Neuronal stem cell (in vitro differentiated cells): Measurements from ENCODE around the gene KCNIP4.

Source experiments
- DNase-seq: peaks from one replicate; pipeline ENCODE4 v3.0.0-alpha.2; 2013; ENCODE audit warnings: low spot score
- H2AFZ ChIP-seq: one replicate; pipeline ENCODE4 v1.6.1; 2013; ENCODE audit warnings: mild to moderate bottlenecking, low read length, inconsistent platforms
- H2AK5ac ChIP-seq: 2 replicates; pipeline ENCODE4 v1.6.1; 2013; ENCODE audit warnings: low read depth, mild to moderate bottlenecking, inconsistent platforms, low read length, moderate library complexity, mixed read lengths
- H2BK120ac ChIP-seq: 2 replicates; pipeline ENCODE4 v1.6.1; 2013; ENCODE audit warnings: low read depth, mild to moderate bottlenecking, inconsistent platforms, low read length, moderate library complexity, mixed read lengths
- H2BK12ac ChIP-seq: one replicate; pipeline ENCODE4 v1.6.1; 2013; ENCODE audit warnings: low read length, inconsistent platforms
- H2BK15ac ChIP-seq: 2 replicates; pipeline ENCODE4 v1.6.1; 2013; ENCODE audit warnings: mild to moderate bottlenecking, low read length, inconsistent platforms, mixed read lengths
- H2BK5ac ChIP-seq: one replicate; pipeline ENCODE4 v1.6.1; 2013; ENCODE audit warnings: inconsistent platforms, mild to moderate bottlenecking, low read length, moderate library complexity
- H3K14ac ChIP-seq: one replicate; pipeline ENCODE4 v1.6.1; 2013; ENCODE audit warnings: low read length, inconsistent platforms
- H3K18ac ChIP-seq: 2 replicates; pipeline ENCODE4 v1.6.1; 2013; ENCODE audit warnings: low read length, inconsistent platforms
- H3K23ac ChIP-seq: 2 replicates; pipeline ENCODE4 v1.6.1; 2013; ENCODE audit warnings: low read depth, mild to moderate bottlenecking, mixed read lengths, low read length, inconsistent platforms; ENCODE audit not compliant: poor library complexity
- H3K27ac ChIP-seq: replicated peaks from 3 replicates; pipeline ENCODE4 v1.5.1; 2013; ENCODE audit warnings: low read length, inconsistent platforms
- H3K27me3 ChIP-seq, 3 experiments: 2 replicates each; pipeline ENCODE4 v1.6.1; 2013; ENCODE audit warnings: low read length in 3 of 3, mild to moderate bottlenecking in 2 of 3, inconsistent platforms in 1 of 3, low read depth in 1 of 3, mixed read lengths in 1 of 3, moderate library complexity in 1 of 3; ENCODE audit not compliant: control insufficient read depth in 3 of 3, insufficient read depth in 3 of 3
- H3K36me3 ChIP-seq, 2 donors: replicated peaks in 1 of 2; 2 replicates each; pipeline ENCODE4 v1.6.1; 2013; ENCODE audit warnings: low read length in 2 of 2; ENCODE audit not compliant: control insufficient read depth in 2 of 2, insufficient read depth in 2 of 2
- H3K4ac ChIP-seq: 2 replicates; pipeline ENCODE4 v1.6.1; 2013; ENCODE audit warnings: inconsistent platforms, mild to moderate bottlenecking, low read length, moderate library complexity
- H3K4me1 ChIP-seq, 2 donors: 1 replicate in 1 of 2; 2 replicates in 1 of 2; pipeline ENCODE4 v1.6.1; 2013; ENCODE audit warnings: low read length in 2 of 2, low read depth in 1 of 2; ENCODE audit not compliant: control insufficient read depth in 2 of 2, insufficient read depth in 1 of 2
- H3K4me2 ChIP-seq: one replicate; pipeline ENCODE4 v1.6.1; 2013; ENCODE audit warnings: mild to moderate bottlenecking, low read length, inconsistent platforms; ENCODE audit not compliant: insufficient read depth, poor library complexity, severe bottlenecking
- H3K4me3 ChIP-seq, 2 donors: 2 replicates each; pipeline ENCODE4 v1.5.1; 2013; ENCODE audit warnings: low read length in 2 of 2, mild to moderate bottlenecking in 2 of 2, inconsistent platforms in 1 of 2, moderate library complexity in 1 of 2
- H3K79me1 ChIP-seq: one replicate; pipeline ENCODE4 v1.6.1; 2013; ENCODE audit warnings: low read depth, mild to moderate bottlenecking, inconsistent platforms, low read length, moderate library complexity
- H3K9ac ChIP-seq: one replicate; pipeline ENCODE4 v1.6.1; 2013; ENCODE audit warnings: mild to moderate bottlenecking, low read depth, low read length, inconsistent platforms; ENCODE audit not compliant: poor library complexity
- H3K9me3 ChIP-seq, 2 donors: replicated peaks in 1 of 2; 2 replicates each; pipeline versions ENCODE3 to v1.6.1; 2013; ENCODE audit warnings: low read length in 2 of 2, mild to moderate bottlenecking in 2 of 2, inconsistent platforms in 1 of 2, low read depth in 1 of 2, mixed read lengths in 1 of 2, moderate library complexity in 1 of 2; ENCODE audit not compliant: control insufficient read depth in 2 of 2, insufficient read depth in 1 of 2
- H4K8ac ChIP-seq: one replicate; pipeline ENCODE4 v1.6.1; 2013; ENCODE audit warnings: low read depth, mild to moderate bottlenecking, inconsistent platforms, low read length, moderate library complexity
- H4K91ac ChIP-seq: one replicate; pipeline ENCODE4 v1.6.1; 2013; ENCODE audit warnings: low read length, low read depth, mild to moderate bottlenecking, inconsistent platforms; ENCODE audit not compliant: poor library complexity
- WGBS, 2 donors: extraction: QIAGEN DNeasy Blood & Tissue Kit; methylation state at CpG; one replicate each; pipeline ENCODE4 v1.1.7; 2013; ENCODE audit warnings: missing lambda C conversion rate in 2 of 2, mixed read lengths in 1 of 2; ENCODE audit not compliant: insufficient read length in 2 of 2, insufficient replicate concordance in 1 of 2; ENCODE audit errors: extremely low coverage in 2 of 2; 5-methylcytosine and 5-hydroxymethylcytosine counted together

The KCNIP4 gene

GRCh38 chr4:21090094-21090666, 858.4 kb downstream of the KCNIP4 start:
- no peak overlapping the region for H2AK5ac ChIP-seq
- no peaks in the 10 kb centered on the region for H3K36me3 ChIP-seq
- no peak overlapping the region for H3K9ac ChIP-seq
- H2AFZ ChIP-seq, result no peak overlapping the region
- H3K4me1 ChIP-seq, result no peaks in the 10 kb centered on the region
- H3K18ac ChIP-seq, result no peak overlapping the region
- DNase-seq, result no peak
- H3K27me3 ChIP-seq, result no peaks in the 10 kb centered on the region
- H3K79me1 ChIP-seq, result no peaks in the 10 kb centered on the region
- no peak overlapping the region for H3K4me3 ChIP-seq
- H3K27ac ChIP-seq, result no peak overlapping the region
- H3K14ac ChIP-seq, result no peak overlapping the region
- no peak overlapping the region for H2BK15ac ChIP-seq
- no peaks in the 10 kb centered on the region for H3K9me3 ChIP-seq
- H2BK12ac ChIP-seq, result no peak overlapping the region
- no peak overlapping the region for H3K4me2 ChIP-seq
- H4K8ac ChIP-seq, result no peak overlapping the region
- no peak overlapping the region for H2BK5ac ChIP-seq
- no CpG with 5 or more reads among the region's 4 CpGs for WGBS, 2 donors
- no peak overlapping the region for H2BK120ac ChIP-seq
- no peak overlapping the region for H3K4ac ChIP-seq
- H3K23ac ChIP-seq, result no peak overlapping the region
- H4K91ac ChIP-seq, result no peak overlapping the region

- Histone ChIP-seq H3K36me3 (no peaks in the 10 kb centered on the region), H2BK5ac (no peak overlapping the region), H3K23ac (no peak overlapping the region), H4K8ac (no peak overlapping the region), H3K4ac (no peak overlapping the region), H3K4me3 (no peak overlapping the region), H2AFZ (no peak overlapping the region), H2BK12ac (no peak overlapping the region), H3K4me1 (peaks cover 0 to 2% of the 10 kb centered on the region in 2 donors), H3K79me1 (no peaks in the 10 kb centered on the region), H3K9ac (no peak overlapping the region), H4K91ac (no peak overlapping the region), H3K4me2 (no peak overlapping the region), H2AK5ac (no peak overlapping the region), H3K14ac (no peak overlapping the region), H2BK15ac (no peak overlapping the region), H3K9me3 (no peaks in the 10 kb centered on the region), H2BK120ac (no peak overlapping the region), H3K27me3 (no peaks in the 10 kb centered on the region), H3K27ac (no peak overlapping the region), H3K18ac (no peak overlapping the region)
- DNase-seq, result no peak
Observed at GRCh38 chr4:21083413-21083812, 865.2 kb downstream of the KCNIP4 start.

- Histone ChIP-seq H3K79me1 (no peaks in the 10 kb centered on the region), H2BK120ac (no peak overlapping the region), H3K14ac (no peak overlapping the region), H3K23ac (no peak overlapping the region), H3K4me1 (no peaks in the 10 kb centered on the region), H2BK12ac (no peak overlapping the region), H3K4ac (no peak overlapping the region), H2AK5ac (no peak overlapping the region), H3K18ac (no peak overlapping the region), H3K9me3 (no peaks in the 10 kb centered on the region), H3K27me3 (peaks cover 0 to 2% (median 0%) of the 10 kb centered on the region in 3 experiments), H3K4me2 (no peak overlapping the region), H3K9ac (no peak overlapping the region), H3K36me3 (no peaks in the 10 kb centered on the region), H2BK5ac (no peak overlapping the region), H3K4me3 (no peak overlapping the region), H3K27ac (no peak overlapping the region), H4K91ac (no peak overlapping the region), H2BK15ac (no peak overlapping the region), H4K8ac (no peak overlapping the region), H2AFZ (no peak overlapping the region)
- DNase-seq, result no peak
- WGBS, 2 donors, result no CpG with 5 or more reads among the region's 2 CpGs
Observed at GRCh38 chr4:21077967-21078366, 870.6 kb downstream of the KCNIP4 start.

- no peak overlapping the region for H3K4ac ChIP-seq
- WGBS, 2 donors, result no CpG with 5 or more reads among the region's 1 CpG
- no peak overlapping the region for H3K23ac ChIP-seq
- no peaks in the 10 kb centered on the region for H3K4me1 ChIP-seq
- H3K27ac ChIP-seq, result no peak overlapping the region
- no peak overlapping the region for H4K91ac ChIP-seq
- no peak overlapping the region for H2AFZ ChIP-seq
- H3K27me3 ChIP-seq, result no peaks in the 10 kb centered on the region
- no peaks in the 10 kb centered on the region for H3K9me3 ChIP-seq
- H2BK5ac ChIP-seq, result no peak overlapping the region
- no peak overlapping the region for H4K8ac ChIP-seq
- H3K18ac ChIP-seq, result no peak overlapping the region
- no peak for DNase-seq
- no peak overlapping the region for H2BK15ac ChIP-seq
- no peak overlapping the region for H3K9ac ChIP-seq
- H3K4me2 ChIP-seq, result no peak overlapping the region
- H2AK5ac ChIP-seq, result no peak overlapping the region
- H2BK12ac ChIP-seq, result no peak overlapping the region
- peak overlapping the region in 1 of 2 donors; percentile 55 for H3K4me3 ChIP-seq
- H3K36me3 ChIP-seq, result no peaks in the 10 kb centered on the region
- no peak overlapping the region for H3K14ac ChIP-seq
- H2BK120ac ChIP-seq, result no peak overlapping the region
- H3K79me1 ChIP-seq, result no peaks in the 10 kb centered on the region
Observed at GRCh38 chr4:21067351-21067750, 881.2 kb downstream of the KCNIP4 start.
